MM.1S (cell line): ENCODE measurements around the gene KIRREL1.

ENCODE experiments used
- DNase-seq: peaks from one replicate; pipeline ENCODE4 v3.0.0-alpha.2; 2015
- H2AFZ ChIP-seq: fragments of 300-600 bp; sonication (generic); 2 replicates; pipeline ENCODE4 v1.6.0; 2016; ENCODE audit warnings: antibody characterized with exemption, low read length
- H3F3A ChIP-seq: fragments of 300-600 bp; sonication (generic); 2 replicates; pipeline ENCODE4 v1.6.1; 2016; ENCODE audit warnings: mild to moderate bottlenecking, antibody characterized with exemption, low read length, moderate library complexity, mixed read lengths; ENCODE audit not compliant: insufficient read depth
- H3K27ac ChIP-seq: fragments of 300-600 bp; sonication (generic); 2 replicates; pipeline ENCODE4 v1.5.1; 2016; ENCODE audit warnings: mild to moderate bottlenecking, low read length
- H3K27me3 ChIP-seq: fragments of 300-600 bp; sonication (generic); replicated peaks from 2 replicates; pipeline ENCODE4 v1.6.0; 2016; ENCODE audit warnings: low read length; ENCODE audit not compliant: insufficient read depth
- H3K36me3 ChIP-seq: fragments of 300-600 bp; sonication (generic); replicated peaks from 2 replicates; pipeline ENCODE4 v1.6.1; 2016; ENCODE audit warnings: mild to moderate bottlenecking, low read length, mixed read lengths; ENCODE audit not compliant: insufficient read depth
- H3K4me1 ChIP-seq: fragments of 300-600 bp; sonication (generic); 2 replicates; pipeline ENCODE4 v1.6.1; 2016; ENCODE audit warnings: low read length, mixed read lengths
- H3K4me2 ChIP-seq: fragments of 300-600 bp; sonication (generic); 2 replicates; pipeline ENCODE4 v1.6.0; 2016; ENCODE audit warnings: low read depth, low read length
- H3K4me3 ChIP-seq: fragments of 300-600 bp; sonication (generic); 2 replicates; pipeline ENCODE4 v1.5.1; 2016; ENCODE audit warnings: low read length, mixed read lengths
- H3K79me2 ChIP-seq: fragments of 300-600 bp; sonication (generic); 2 replicates; pipeline ENCODE4 v1.6.1; 2016; ENCODE audit warnings: mixed run types, low read length, mixed read lengths
- H3K9ac ChIP-seq: fragments of 300-600 bp; sonication (generic); 2 replicates; pipeline ENCODE4 v1.6.1; 2016; ENCODE audit warnings: low read length, mixed read lengths
- H3K9me2 ChIP-seq: fragments of 300-600 bp; sonication (generic); replicated peaks from 2 replicates; pipeline ENCODE4 v1.6.1; 2016; ENCODE audit warnings: mild to moderate bottlenecking, low read length, mixed read lengths; ENCODE audit not compliant: insufficient read depth
- H3K9me3 ChIP-seq: fragments of 300-600 bp; sonication (generic); replicated peaks from 2 replicates; pipeline ENCODE4 v1.6.1; 2016; ENCODE audit warnings: mild to moderate bottlenecking, low read length, mixed read lengths; ENCODE audit not compliant: insufficient read depth
- H4K20me1 ChIP-seq: fragments of 300-600 bp; sonication (generic); 2 replicates; pipeline ENCODE4 v1.6.1; 2016; ENCODE audit warnings: mild to moderate bottlenecking, low read length, moderate library complexity, mixed read lengths; ENCODE audit not compliant: insufficient read depth
- CTCF ChIP-seq: fragments of 300-600 bp; sonication (generic); IDR thresholded peaks from 2 replicates; pipeline ENCODE4 v1.5.1; 2016; ENCODE audit warnings: antibody characterized with exemption, low read length, mixed read lengths
- EZH2 ChIP-seq: fragments of 300-600 bp; sonication (generic); optimal IDR thresholded peaks from 2 replicates; pipeline ENCODE3; 2017; ENCODE audit warnings: low read depth, mild to moderate bottlenecking, antibody characterized with exemption, low read length, mixed read lengths
- EZH2phosphoT487 ChIP-seq: fragments of 300-600 bp; sonication (generic); IDR thresholded peaks from 2 replicates; pipeline ENCODE4 v1.6.1; 2018; ENCODE audit warnings: antibody characterized with exemption, low read length

KIRREL1 gene

GRCh38 chr1:157993918-157994605, 617 bp downstream of the KIRREL1 start:
- Histone ChIP-seq H3K27ac (no peak overlapping the region), H3K4me2 (peak overlapping the region; percentile 78)
- TF ChIP-seq EZH2phosphoT487 (no peak), CTCF (no peak), EZH2 (no peak)

DNA sequence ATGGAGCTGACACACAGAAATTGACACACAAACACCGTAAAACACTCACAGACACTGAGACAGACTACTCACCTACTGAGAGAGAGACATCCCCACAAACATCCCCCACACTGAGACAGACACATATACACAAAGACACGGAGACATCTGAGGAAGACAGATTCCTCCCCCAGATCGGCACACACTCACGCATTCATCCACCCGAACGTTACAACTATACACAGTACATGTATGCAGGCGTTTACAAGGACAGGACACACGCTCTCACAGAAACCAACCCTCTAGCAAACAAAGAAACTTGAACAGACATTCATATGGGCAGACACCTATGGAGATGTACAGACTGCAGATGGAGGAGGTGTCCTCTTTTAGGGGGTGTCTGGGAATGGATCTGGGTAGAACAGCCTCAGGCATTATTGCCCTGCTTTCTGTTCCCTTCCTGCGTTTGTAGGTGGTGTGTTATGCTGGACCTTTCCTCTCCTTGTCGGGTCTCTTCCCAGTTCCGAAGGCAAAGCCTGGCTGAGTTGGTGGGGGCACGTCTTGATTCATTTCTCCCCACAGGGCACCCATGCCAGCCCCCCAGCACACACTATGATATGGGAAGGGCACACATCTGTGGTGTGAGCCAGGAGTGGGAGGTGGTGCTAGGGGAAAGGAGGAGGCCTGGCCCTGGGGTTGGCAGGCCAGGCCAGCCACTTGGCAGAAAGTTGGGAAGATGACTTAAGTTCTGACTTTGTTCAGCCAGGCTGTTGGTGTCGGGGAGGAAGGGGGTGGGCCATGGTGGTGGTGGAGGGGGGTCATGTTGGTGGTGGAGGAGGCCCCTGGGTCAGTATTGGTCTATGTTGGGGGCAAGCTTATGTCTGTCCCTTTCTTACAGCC, 1.5 kb downstream of the KIRREL1 start:
- Histone ChIP-seq H3K79me2 (no peaks in the 10 kb centered on the region), H3K4me1 (no peaks in the 10 kb centered on the region), H3K4me2 (no peak overlapping the region), H2AFZ (no peak overlapping the region), H3K36me3 (no peaks in the 10 kb centered on the region), H3K4me3 (no peak overlapping the region), H3F3A (no peaks in the 10 kb centered on the region), H3K27me3 (peaks cover 35% of the 10 kb centered on the region), H3K9me2 (no peaks in the 10 kb centered on the region), H4K20me1 (no peaks in the 10 kb centered on the region), H3K27ac (no peak overlapping the region), H3K9me3 (no peaks in the 10 kb centered on the region), H3K9ac (no peak overlapping the region)
- no peak for TF ChIP-seq EZH2phosphoT487
- no peak for TF ChIP-seq CTCF
- TF ChIP-seq EZH2, result no peak
- no peak for DNase-seq

More at GRCh38 chr1:157993918-157994605, 617 bp downstream of the KIRREL1 start:
- Histone ChIP-seq H3K27me3 (peaks cover 35% of the 10 kb centered on the region), H3K9ac (no peak overlapping the region), H3K4me1 (no peaks in the 10 kb centered on the region), H4K20me1 (no peaks in the 10 kb centered on the region), H2AFZ (peak overlapping the region; percentile 55; the same call in 1 of the 2 replicates), H3K79me2 (no peaks in the 10 kb centered on the region), H3K4me3 (peak overlapping the region; percentile 46; the same call in 1 of the 2 replicates), H3F3A (no peaks in the 10 kb centered on the region), H3K9me2 (no peaks in the 10 kb centered on the region), H3K9me3 (no peaks in the 10 kb centered on the region), H3K36me3 (no peaks in the 10 kb centered on the region)
- no peak for DNase-seq

GRCh38 chr1:157995583-157996169, 2.2 kb downstream of the KIRREL1 start:
- no peaks in the 10 kb centered on the region for H3K9me3 ChIP-seq
- H3F3A ChIP-seq, result no peaks in the 10 kb centered on the region
- no peaks in the 10 kb centered on the region for H3K4me1 ChIP-seq
- no peak overlapping the region for H3K27ac ChIP-seq
- H3K4me3 ChIP-seq, result no peak overlapping the region
- H3K9ac ChIP-seq, result no peak overlapping the region
- no peaks in the 10 kb centered on the region for H3K79me2 ChIP-seq
- no peaks in the 10 kb centered on the region for H3K36me3 ChIP-seq
- no peaks in the 10 kb centered on the region for H3K9me2 ChIP-seq
- H3K4me2 ChIP-seq, result no peak overlapping the region
- no peak for TF ChIP-seq EZH2
- no peaks in the 10 kb centered on the region for H4K20me1 ChIP-seq
- no peak for DNase-seq
- H3K27me3 ChIP-seq, result peaks cover 35% of the 10 kb centered on the region
- H2AFZ ChIP-seq, result no peak overlapping the region
